Left forelimb (tissue), 1 donor: ENCODE results near the gene CCL5.
"Not testable (repeated sequence)": the region's sequence is repeated elsewhere in the genome, so short reads cannot be mapped to it uniquely, and the experiment has no call there.

Experiments
- DNase-seq: peaks from one replicate; pipeline ENCODE4 v3.0.0-alpha.2; 2018; ENCODE audit warnings: low spot score

The CCL5 gene

GRCh38 chr17:35898283-35899070 is 18.3 kb upstream of the CCL5 start:
- no peak for DNase-seq

DNA sequence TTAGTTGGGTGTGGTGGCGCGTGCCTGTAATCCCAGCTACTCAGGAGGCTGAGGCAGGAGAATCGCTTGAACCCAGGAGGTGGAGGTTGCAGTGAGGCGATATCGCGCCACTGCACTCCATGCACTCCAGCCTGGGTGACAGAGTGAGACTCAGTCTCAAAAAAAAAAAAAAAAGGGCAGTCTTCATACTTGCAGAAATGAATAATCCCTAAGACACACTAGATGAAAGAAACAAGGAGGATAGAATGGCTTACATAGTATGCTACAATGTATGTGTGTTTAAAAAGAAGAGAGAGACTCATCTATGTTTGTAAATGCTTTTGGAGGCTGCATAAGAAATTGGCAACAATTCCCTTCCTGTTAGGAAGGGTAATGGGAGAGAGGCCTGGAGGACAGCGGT is 17.6 kb upstream of the CCL5 start:
- not testable (repeated sequence) for DNase-seq

DNA sequence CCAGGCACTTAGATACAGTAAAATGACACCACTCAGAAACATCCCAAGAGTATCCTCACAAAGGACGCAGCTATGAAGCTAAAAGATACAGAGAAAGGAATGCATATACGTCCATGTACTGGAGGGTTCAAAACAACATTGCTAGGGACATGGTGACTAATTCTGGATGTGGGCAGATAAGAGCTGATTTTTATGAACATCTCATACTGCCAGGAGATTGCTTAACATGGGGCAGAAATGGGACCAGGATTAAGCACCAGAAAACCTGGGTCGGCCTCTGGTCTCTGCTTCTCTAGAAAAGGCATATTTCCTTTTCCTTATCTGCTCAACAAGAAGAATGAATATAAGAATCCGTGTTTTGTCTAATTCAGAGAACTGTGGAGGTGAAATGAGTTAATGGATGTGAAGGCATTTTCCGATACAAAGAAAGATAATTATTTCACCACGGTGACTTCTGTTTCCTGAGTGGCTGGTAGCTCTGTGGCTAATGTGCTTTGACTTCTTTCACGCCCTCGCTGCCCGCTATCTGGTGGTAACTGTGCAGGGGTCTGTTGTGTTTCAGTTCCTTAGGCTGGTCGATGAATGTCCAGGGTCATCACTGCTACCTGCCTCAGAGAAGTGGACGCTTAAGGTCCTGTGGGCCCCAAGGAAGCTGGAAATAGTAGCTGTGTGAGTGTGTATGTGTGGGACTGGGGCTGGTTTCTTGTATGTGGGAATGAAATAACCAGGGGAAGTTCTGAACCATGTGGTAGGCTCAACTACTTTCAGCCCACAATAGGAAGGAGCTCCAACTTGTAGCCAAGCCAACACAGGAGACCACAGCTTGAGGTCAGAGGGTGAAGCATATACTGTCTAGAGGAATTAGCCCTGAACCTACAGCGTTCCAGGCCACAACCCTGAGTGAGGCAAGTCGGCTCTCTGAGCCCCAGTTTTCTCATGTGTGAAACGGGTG is 15.8 kb upstream of the CCL5 start:
- no peak for DNase-seq

GRCh38 chr17:35894206-35894605 is 14.0 kb upstream of the CCL5 start:
- no peak for DNase-seq

GRCh38 chr17:35893751-35894150 is 13.6 kb upstream of the CCL5 start:
- DNase-seq, result no peak

- DNase-seq, result no peak
Measured at GRCh38 chr17:35892091-35893035, 12.2 kb upstream of the CCL5 start.

- no peak for DNase-seq
Measured at GRCh38 chr17:35891269-35891668, 11.1 kb upstream of the CCL5 start.

DNA sequence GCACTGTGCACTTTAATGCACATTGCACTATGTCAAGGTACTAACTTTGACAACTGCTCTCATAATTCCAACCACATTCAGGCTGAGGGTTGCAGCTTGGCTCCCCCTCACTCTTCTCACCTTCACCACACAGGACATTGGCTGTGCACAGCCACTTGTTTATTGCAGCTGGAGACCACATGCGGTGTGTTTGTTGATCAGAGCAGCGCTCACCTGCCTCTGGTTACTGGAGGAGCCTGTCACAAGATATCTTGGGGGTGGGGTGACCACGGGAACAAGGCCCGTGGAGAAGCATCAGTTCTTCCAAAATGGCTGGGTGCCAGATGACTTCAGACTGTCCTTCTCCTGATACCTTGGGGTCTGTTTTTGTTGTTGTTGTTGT is 10.6 kb upstream of the CCL5 start:
- no peak for DNase-seq

DNA sequence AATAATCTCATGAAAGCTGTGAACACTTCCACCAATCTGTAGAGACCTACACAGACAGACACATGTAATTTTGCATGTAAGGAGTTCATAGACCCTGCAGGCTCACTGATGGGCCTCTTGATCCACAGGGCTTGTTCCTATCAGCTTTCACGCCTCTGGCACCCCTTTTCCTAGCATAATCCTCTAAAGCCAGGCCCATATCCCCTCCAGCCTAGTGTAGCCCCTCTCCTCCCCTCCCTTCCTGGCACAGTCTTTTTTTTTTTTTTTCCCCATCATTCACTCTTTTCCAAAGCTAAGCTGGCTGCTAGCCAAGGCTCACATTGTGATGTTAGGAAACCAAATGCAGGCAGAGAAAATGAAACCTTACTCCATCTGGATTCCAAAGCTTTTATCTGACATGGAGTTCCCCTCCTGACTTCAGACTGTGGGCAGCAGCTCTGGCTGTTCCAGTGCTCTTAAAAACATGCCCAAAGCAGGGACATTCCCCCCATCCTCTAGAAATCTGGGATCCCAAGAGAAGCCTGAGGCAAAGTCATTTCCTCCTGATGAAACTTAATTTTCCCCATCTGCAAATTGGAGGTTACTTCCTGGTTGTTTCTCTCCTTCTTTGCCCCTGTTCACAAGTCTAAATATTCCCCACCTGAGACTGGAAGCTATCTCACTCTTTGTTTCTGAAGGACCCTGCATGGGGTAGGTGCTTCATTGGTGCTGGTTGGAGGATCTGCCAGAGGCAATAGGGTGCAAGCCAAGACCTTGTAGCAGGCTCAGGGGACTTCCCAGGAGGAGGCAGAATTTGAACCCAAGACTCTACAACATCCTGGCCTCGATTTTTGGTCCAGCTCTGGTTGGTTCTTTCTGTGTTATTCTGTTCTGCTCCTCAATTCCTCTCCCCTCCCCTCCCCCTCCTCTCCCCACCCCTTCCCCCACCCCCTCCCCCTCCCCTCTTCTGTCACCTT is 9.9 kb upstream of the CCL5 start:
- DNase-seq, result no peak

GRCh38 chr17:35889241-35889640 is 9.1 kb upstream of the CCL5 start:
- no peak for DNase-seq

- no peak for DNase-seq
Measured at GRCh38 chr17:35878361-35878760, 1.8 kb downstream of the CCL5 start.

DNA sequence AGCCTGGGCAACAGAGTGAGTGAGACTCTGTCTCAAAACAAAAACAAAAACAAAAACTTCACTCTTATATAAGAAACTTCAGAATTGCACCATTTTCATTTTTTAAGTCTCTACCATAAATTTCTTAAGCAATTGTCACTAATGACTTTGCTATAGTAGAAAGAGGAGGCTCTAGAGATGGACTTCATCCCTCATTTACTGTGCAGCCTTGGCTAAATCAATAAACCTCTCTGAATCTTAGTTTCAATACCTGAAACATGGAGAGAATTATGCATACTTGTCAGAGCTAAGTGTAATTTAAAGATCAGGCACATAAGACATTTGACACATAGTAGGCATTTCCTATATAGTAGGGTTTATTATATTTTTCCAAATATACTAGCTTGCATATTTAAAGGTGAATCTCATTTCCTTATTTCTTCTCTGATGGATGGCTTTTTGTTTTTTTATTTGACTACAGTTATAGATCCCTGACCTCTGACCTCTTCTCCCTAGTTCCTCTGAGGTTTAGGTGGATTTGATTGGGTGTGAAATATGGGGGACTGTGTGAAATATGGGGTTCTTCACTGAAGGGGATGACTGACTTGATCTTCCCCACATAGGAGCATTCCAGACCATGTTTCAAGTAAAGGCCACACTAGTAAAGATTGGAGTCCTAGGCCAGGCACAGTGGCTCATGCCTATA is 2.7 kb downstream of the CCL5 start:
- DNase-seq, result no peak

DNA sequence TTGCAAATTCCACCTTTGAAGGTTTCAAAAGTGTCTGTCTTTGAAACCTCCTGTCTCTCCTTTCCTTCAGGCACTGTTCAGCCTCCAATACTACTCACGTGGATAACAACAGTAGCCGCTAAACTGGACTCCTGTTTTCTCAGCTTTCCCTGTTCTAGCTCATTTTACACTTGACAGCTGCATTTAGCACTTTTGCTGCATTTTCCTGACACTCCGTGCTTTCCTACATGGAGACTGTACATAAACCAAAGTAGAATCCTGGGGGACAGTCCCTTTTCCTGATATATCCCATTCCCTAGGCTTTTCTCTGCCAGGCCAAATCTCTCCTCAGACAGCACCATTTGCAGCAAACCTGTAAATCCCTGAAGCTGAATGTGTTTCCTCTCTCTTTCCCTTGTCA is 3.6 kb downstream of the CCL5 start:
- DNase-seq, result no peak

DNA sequence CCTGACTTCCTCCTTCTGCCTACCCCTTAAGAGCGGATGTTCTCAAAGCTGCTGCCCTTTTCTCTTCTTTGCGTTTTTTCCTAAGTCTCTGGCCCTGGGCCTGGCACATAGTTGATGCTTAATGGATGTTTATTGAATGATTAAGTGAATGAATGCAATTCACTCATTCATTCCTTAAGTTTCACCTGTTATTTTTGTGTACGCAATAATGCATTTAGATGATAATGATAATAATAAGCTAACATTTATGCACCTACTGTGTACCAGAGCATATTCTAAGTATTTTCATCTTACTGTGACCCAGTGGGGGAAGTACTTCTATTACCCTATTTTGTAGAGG is 4.4 kb downstream of the CCL5 start:
- DNase-seq, result no peak

DNA sequence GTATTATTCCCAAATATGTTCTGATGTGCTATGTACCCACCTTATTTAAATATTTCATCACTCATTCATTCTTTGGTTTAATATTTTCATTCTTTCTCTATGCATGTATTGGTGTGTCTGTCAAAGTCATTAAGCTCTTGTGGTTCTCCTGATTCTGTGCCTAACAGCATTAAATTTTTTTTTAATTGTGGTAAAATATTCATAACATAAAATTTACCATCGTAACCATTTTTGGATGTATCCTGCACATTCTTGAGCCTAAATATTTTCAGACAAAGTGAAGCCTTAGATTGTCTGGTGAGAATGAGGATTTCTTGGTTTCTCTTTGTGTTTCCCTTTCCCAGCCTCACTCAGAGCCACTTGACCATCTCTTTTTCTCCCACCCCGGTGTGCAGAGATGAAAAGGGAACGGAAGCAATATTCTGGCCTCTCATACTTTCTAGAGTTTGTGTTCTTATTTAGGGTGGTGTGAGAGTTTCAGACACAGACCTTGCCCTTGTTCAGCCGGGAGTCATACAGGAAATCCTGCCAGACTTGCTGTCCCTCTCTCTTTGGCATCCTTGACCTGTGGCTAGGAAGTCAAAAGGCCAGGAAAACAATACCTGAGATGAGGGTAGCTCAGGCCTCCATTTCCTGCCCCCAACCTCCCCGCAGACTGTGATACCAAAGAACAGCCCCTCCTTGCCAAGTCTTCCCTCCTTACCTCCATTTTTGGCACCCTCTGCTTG is 4.9 kb downstream of the CCL5 start:
- no peak for DNase-seq

GRCh38 chr17:35872196-35872980 is 7.8 kb downstream of the CCL5 start:
- no peak for DNase-seq

DNA sequence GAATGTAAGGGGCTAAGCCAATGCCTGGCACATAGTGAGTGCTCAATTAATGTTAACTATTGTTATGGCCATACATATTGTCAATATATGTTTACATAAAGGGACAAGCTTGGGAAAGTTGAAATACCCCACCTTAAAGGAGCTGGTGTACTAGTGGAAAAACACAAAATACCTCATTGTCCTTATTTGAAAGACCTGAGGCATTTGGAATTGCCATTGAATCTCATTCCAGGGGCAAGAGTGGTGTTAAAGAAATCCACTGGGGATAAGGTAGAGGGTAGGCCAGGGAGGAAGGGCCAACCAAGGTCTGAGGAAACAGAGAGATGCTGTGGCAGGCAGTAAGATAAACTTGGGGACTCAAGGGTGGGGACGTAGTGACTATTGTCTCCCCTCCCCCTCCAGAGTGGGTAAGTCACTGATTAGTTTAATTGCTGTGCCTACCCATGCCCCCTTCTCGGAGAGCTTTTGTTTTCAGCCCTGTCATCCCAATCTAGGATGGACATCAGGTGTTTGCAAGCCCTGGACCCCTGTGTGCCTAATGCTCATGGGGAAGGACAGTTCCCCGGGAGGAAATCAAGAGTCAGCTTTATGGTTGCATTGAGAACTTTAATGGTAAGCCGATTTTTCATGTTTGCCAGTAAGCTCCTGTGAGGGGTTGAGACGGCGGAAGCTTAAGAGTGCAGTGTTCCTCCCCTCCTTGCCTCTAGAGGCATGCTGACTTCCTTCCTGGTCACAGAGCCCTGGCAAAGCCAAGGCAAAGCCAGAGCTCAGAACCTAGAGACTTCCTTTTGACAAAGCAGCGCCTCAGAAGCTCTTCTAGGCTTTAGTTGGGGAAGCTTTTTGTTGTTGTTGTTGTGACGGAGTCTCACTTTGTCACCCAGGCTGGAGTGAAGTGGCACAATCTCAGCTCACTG is 9.0 kb downstream of the CCL5 start:
- no peak for DNase-seq

DNA sequence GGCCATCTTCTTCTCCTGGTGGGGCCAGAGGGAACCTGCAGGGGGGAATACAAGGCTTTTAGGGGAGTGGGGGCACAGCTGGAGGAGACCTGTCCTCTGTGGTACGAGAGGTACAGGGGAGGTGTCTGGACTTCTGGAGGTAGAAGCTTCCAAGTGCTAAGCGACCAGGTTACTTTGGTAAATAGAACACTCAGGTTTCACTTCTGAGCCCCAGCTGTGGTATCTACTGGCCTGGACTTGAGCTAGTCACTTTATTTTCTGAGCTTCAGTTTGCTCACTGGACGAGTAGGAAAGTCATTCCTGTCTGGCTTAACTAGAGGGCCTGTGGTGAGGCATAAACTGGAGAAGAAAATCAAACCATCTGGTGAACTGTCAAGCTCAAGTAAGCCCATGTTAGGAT is 11.4 kb downstream of the CCL5 start, which contains the start of gene HEATR9:
HEATR9 (minus strand) TSS at position 155 of the 400 bp plus-strand sequence; CDS start at position 6, 149 bp downstream.
- DNase-seq, result no peak
